K562 (cell line): Measurements from ENCODE around the gene REEP6. TPM values are rescaled to one million over a fixed set of nuclear protein-coding genes. Genes with fewer than 3 reads are reported as not detected.

Experiments used
- ATAC-seq: fragments of 200-7000 bp; cut with Tn5 transposase; 3 replicates; pipeline ENCODE4 v1.9.1; 2020; ENCODE audit warnings: moderate library complexity
- BruUV-seq: library from RNA; stranded (reverse); fragments of 400-500 nt; replicated peaks from 2 replicates; lab custom pipeline; 2021; lab: Mats Ljungman, UMichigan
- CTCF ChIA-PET: fragments of 300-600 bp; formaldehyde crosslinking; extraction: SDS; loops from one replicate; lab custom pipeline; 2021; ENCODE audit warnings: low intra/inter-chr PET ratio; lab: Yijun Ruan, JAX
- POLR2A ChIA-PET: fragments of 300-600, 350-650 bp; sonication (Branson Sonifier 250); formaldehyde crosslinking; extraction: SDS; loops from one replicate; lab custom pipeline; 2021; ENCODE audit warnings: antibody characterized with exemption, inconsistent platforms; lab: Yijun Ruan, JAX
- DNase-seq, 4 experiments: peaks; one replicate each; pipeline versions ENCODE4 v3.0.0 to v3.0.0-alpha.2; 2011 to 2018; ENCODE audit warnings: low spot score in 3 of 4, mixed read lengths in 3 of 4; ENCODE audit errors: extremely low read depth in 1 of 4
- FAIRE-seq: peaks from 2 replicates; lab custom pipeline; 2011; peaks lifted over from hg19 to GRCh38; lab: Jason Lieb, UNC
- H2AFZ ChIP-seq: 2 replicates; pipeline ENCODE4 v1.6.0; 2011; ENCODE audit warnings: low read depth, low read length, control low read depth, inconsistent platforms
- H3K27ac ChIP-seq: fragments of 200-600 bp; 3 replicates; pipeline ENCODE4 v1.8.0; 2011; ENCODE audit warnings: low read depth, mild to moderate bottlenecking, control low read depth, inconsistent platforms, low read length, moderate library complexity, mixed read lengths; ENCODE audit errors: extremely low read depth
- H3K27me3 ChIP-seq, 2 experiments: fragments of 300-600 bp in 1 of 2; 2 replicates in 1 of 2; 3 replicates in 1 of 2; pipeline versions ENCODE4 v1.6.0 to v1.8.0; 2011; ENCODE audit warnings: inconsistent platforms in 2 of 2, low read length in 2 of 2, mild to moderate bottlenecking in 1 of 2, mixed read lengths in 1 of 2, moderate library complexity in 1 of 2; ENCODE audit not compliant: control insufficient read depth in 2 of 2, insufficient read depth in 2 of 2
- H3K36me3 ChIP-seq: fragments of 300-600 bp; 3 replicates; pipeline ENCODE4 v1.8.0; 2011; ENCODE audit warnings: mild to moderate bottlenecking, low read length, inconsistent platforms; ENCODE audit not compliant: control insufficient read depth, insufficient read depth
- H3K4me1 ChIP-seq, 2 experiments: fragments of 200-600 bp in 1 of 2; replicated peaks in 1 of 2; 2 replicates in 1 of 2; 3 replicates in 1 of 2; pipeline versions ENCODE4 v1.5.1 to v1.8.0; 2011; ENCODE audit warnings: inconsistent platforms in 2 of 2, low read length in 2 of 2, mild to moderate bottlenecking in 1 of 2, mixed read lengths in 1 of 2, moderate library complexity in 1 of 2; ENCODE audit not compliant: control insufficient read depth in 2 of 2, insufficient read depth in 2 of 2
- H3K4me2 ChIP-seq: 2 replicates; pipeline ENCODE4 v1.6.1; 2011; ENCODE audit warnings: low read length, control low read depth, inconsistent platforms, mixed read lengths; ENCODE audit not compliant: insufficient read depth
- H3K4me3 ChIP-seq: fragments of 200-600 bp; sonication (generic), shearing (Covaris generic); 2 replicates; pipeline ENCODE4 v1.5.1; 2016; ENCODE audit warnings: control low read depth, inconsistent platforms
- H3K79me2 ChIP-seq: fragments of 200-600 bp; 3 replicates; pipeline ENCODE4 v1.8.0; 2011; ENCODE audit warnings: low read length, inconsistent platforms; ENCODE audit not compliant: control insufficient read depth, insufficient read depth
- H3K9ac ChIP-seq, 2 experiments: 2 replicates each; pipeline versions ENCODE4 v1.6.0 to v1.6.1; 2011; ENCODE audit warnings: low read depth in 2 of 2, low read length in 2 of 2, control low read depth in 1 of 2, inconsistent platforms in 1 of 2, mild to moderate bottlenecking in 1 of 2, mixed read lengths in 1 of 2; ENCODE audit not compliant: insufficient read depth in 1 of 2
- H3K9me1 ChIP-seq: one replicate; pipeline ENCODE4 v1.6.0; 2011; ENCODE audit warnings: inconsistent platforms, mild to moderate bottlenecking, low read length, moderate library complexity; ENCODE audit not compliant: control insufficient read depth, insufficient read depth
- H3K9me3 ChIP-seq: replicated peaks from 2 replicates; pipeline ENCODE4 v1.5.1; 2011; ENCODE audit warnings: low read depth, low read length, inconsistent platforms; ENCODE audit not compliant: control insufficient read depth, insufficient read depth
- H4K20me1 ChIP-seq: replicated peaks from 2 replicates; pipeline ENCODE4 v1.6.1; 2011; ENCODE audit warnings: low read length, inconsistent platforms, mixed read lengths; ENCODE audit not compliant: control insufficient read depth, insufficient read depth
- ELF4 ChIP-seq: fragments of 450-650 bp; formaldehyde crosslinking; IDR thresholded peaks from 2 replicates; pipeline ENCODE4 v1.4.0; 2022; ENCODE audit warnings: missing genetic modification characterization
- FOXK2 ChIP-seq, 2 experiments: fragments of 450-650 bp; IDR thresholded peaks in 1 of 2; conservative IDR thresholded peaks in 1 of 2; 2 replicates each; pipeline ENCODE4 v1.6.1; 2016; ENCODE audit warnings: low read depth in 2 of 2, mild to moderate bottlenecking in 1 of 2
- PTTG1 ChIP-seq: fragments of 450-650 bp; IDR thresholded peaks from 2 replicates; pipeline ENCODE4 v1.6.1; 2016; ENCODE audit warnings: low read depth, mild to moderate bottlenecking, missing genetic modification characterization, missing compliant biosample characterization
- RBM15 ChIP-seq: fragments of 200-400 bp; formaldehyde crosslinking; IDR thresholded peaks from 2 replicates; pipeline ENCODE4 v1.6.1; 2018; ENCODE audit warnings: mild to moderate bottlenecking, low read length, moderate library complexity; ENCODE audit not compliant: insufficient read depth
- SMAD2 ChIP-seq: fragments of 150-350 bp; IDR thresholded peaks from 2 replicates; pipeline ENCODE4 v1.6.1; 2014; ENCODE audit warnings: low read depth, mild to moderate bottlenecking, low read length
- SRSF3 ChIP-seq: fragments of 200-400 bp; formaldehyde crosslinking; IDR thresholded peaks from 2 replicates; pipeline ENCODE4 v1.6.1; 2016; ENCODE audit warnings: mild to moderate bottlenecking, low read length, moderate library complexity; ENCODE audit not compliant: insufficient read depth
- ZNF12 ChIP-seq: sonication (generic); formaldehyde crosslinking; IDR thresholded peaks from 2 replicates; pipeline ENCODE4 v1.4.0; 2020; ENCODE audit warnings: mild to moderate bottlenecking, missing genetic modification reagents
- ZNF24 ChIP-seq: fragments of 450-650 bp; IDR thresholded peaks from 2 replicates; pipeline ENCODE4 v1.6.1; 2016
- ZNF347 ChIP-seq: fragments of 450-650 bp; formaldehyde crosslinking; IDR thresholded peaks from 2 replicates; pipeline ENCODE4 v1.4.0; 2020; ENCODE audit warnings: low read depth, mild to moderate bottlenecking, moderate library complexity
- ZNF695 ChIP-seq: fragments of 450-650 bp; formaldehyde crosslinking; IDR thresholded peaks from 2 replicates; pipeline ENCODE4 v1.4.0; 2020; ENCODE audit warnings: mild to moderate bottlenecking, moderate library complexity
- WGBS: fragments of 100-300 bp; shearing (Covaris generic); methylation state at CpG from one replicate; pipeline ENCODE4 v1.1.6; 2016; ENCODE audit warnings: low coverage, mixed read lengths; ENCODE audit not compliant: insufficient coverage; ENCODE audit errors: missing lambda C conversion rate; 5-methylcytosine and 5-hydroxymethylcytosine counted together
- in situ Hi-C: fragments of 300-500 bp; cut with MboI; formaldehyde crosslinking; loops from 4 replicates; pipeline ENCODE4 v1.15.0; 2018; ENCODE audit warnings: inconsistent platforms, mixed read lengths
- intact Hi-C: fragments of 100-400 bp; cut with micrococcal nuclease; formaldehyde crosslinking; loops from 2 replicates; pipeline ENCODE4 v1.14.2; 2022
- polyA plus RNA-seq, 8 experiments: library from polyadenylated mRNA; depleted of rRNA in 4 of 8; stranded (reverse) in 5 of 8; unstranded in 3 of 8; fragments of >200 nt; fragmentation: Nextera tagmentation in 2 of 8; fragmentation: Illumina TruSeq in 1 of 8; extraction: Ambion mirVana in 2 of 8; extraction: Trizol in 1 of 8; gene quantifications; 2 replicates each; pipeline versions ENCODE4 v1.2.1 to v1.2.3, GENCODE V29; 2011 to 2014; ENCODE audit warnings: inconsistent platforms in 1 of 8, missing spikeins in 1 of 8
- total RNA-seq, 7 experiments: library from RNA; depleted of rRNA in 6 of 7; stranded (reverse); fragments of >200 nt in 6 of 7; fragmentation: Illumina TruSeq in 2 of 7; extraction: Trizol in 2 of 7; gene quantifications; 2 replicates each; pipeline versions ENCODE4 v1.2.1 to v1.2.3, GENCODE V29; 2011 to 2021; ENCODE audit warnings: low replicate concordance in 1 of 7

REEP6 gene
- total and polyA plus RNA-seq, 9 of the 15 experiments (the other 6 are each of a cell fraction or from before 2014, with no cell fraction given), result 1.2 to 64.2 (median 12.7) TPM

DNA sequence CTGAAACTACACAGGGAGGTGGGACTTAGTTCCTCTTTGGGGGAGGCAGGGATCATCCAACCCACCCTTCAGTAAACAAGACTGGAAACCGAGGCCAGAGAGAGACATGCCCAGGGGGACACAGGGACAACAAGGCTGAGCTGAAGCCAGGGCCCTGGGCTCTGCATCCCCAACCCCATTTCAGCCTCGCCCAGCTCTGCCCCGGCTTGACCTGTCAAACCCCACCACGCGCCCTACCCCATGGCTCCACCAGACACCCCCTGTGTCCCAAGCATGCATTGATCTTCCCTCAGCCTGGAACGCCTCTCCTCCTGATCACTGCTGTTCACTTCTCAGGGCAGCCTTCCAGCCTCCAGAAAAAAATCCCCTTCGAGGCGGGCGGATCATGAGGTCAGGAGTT is 43.0 kb upstream of the REEP6 start:
- BruUV-seq, result no TSS peak
- H3K36me3 ChIP-seq, result no peaks in the 10 kb centered on the region
- no peak overlapping the region for H3K4me3 ChIP-seq
- CTCF ChIA-PET, result no interaction called here
- no peaks in the 10 kb centered on the region for H3K9me3 ChIP-seq
- H3K79me2 ChIP-seq, result no peaks in the 10 kb centered on the region
- intact Hi-C loops, result loop anchor here (10.0 kb wide), 1 partner anchor 173 kb away; the partner anchor contains the start of gene FAM174C
- no peak overlapping the region for H3K9ac ChIP-seq
- no peaks in the 10 kb centered on the region for H3K9me1 ChIP-seq
- TF ChIP-seq SMAD2 (no peak), FOXK2 (conservative IDR thresholded peaks at IDR 0.05 in 1 of 2, IDR thresholded peaks at IDR 0.05 in 1 of 2; ENCODE audit: low read depth in 2 of 2) (no peak), PTTG1 (tag) (no peak), ZNF695 (CRISPR knock-in tag) (no peak), ZNF347 (no peak), RBM15 (no peak), SRSF3 (no peak), ELF4 (no peak), ZNF24 (no peak), ZNF12 (no peak)
- no peak overlapping the region for H2AFZ ChIP-seq
- H3K27me3 ChIP-seq, result peaks cover 0 to 12% of the 10 kb centered on the region in 2 experiments; a peak in 1 of 5 replicates
- FAIRE-seq, result no peak
- H3K4me1 ChIP-seq, result peaks cover 11 to 77% of the 10 kb centered on the region in 2 experiments
- no peak overlapping the region for H3K4me2 ChIP-seq
- DNase-seq, result no peak
- WGBS, result 50% methylated on average over 9 of the region's 9 CpGs
- no peak overlapping the region for H3K27ac ChIP-seq
- POLR2A ChIA-PET, result interaction anchor here (0.6 to 1.5 kb wide), 3 partner anchors 8 to 417 kb away, joined by 3 to 5 read pairs (median 3); partner anchors contain the start of gene CIRBP
- H4K20me1 ChIP-seq, result peaks cover 17% of the 10 kb centered on the region; the same call in 1 of the 2 replicates
- ATAC-seq, result no peak
- in situ Hi-C loops, result no loop called here
